Endothelial cell of umbilical vein (primary cell): ENCODE measurements around the gene ASB8. TPM values are rescaled to one million over a fixed set of nuclear protein-coding genes. Genes with fewer than 3 reads are reported as not detected.

Experiments used
- BruUV-seq: library from RNA; stranded (reverse); fragments of 400-500 nt; replicated peaks from 2 replicates; lab custom pipeline; 2021; lab: Mats Ljungman, UMichigan
- CTCF ChIA-PET: fragments of 300-600, 350-600 bp; sonication (Branson Sonifier 250); formaldehyde crosslinking; loops from one replicate; lab custom pipeline; 2021; ENCODE audit warnings: antibody characterized with exemption, inconsistent platforms; lab: Charles Lee
- POLR2A ChIA-PET: fragments of 300-600, 350-600 bp; sonication (Branson Sonifier 250); formaldehyde crosslinking; loops from one replicate; lab custom pipeline; 2021; ENCODE audit warnings: antibody characterized with exemption, inconsistent platforms; lab: Charles Lee
- DNase-seq: peaks from one replicate; pipeline ENCODE4 v3.0.0-alpha.2; 2011; ENCODE audit warnings: low read depth, low spot score
- FAIRE-seq: peaks from 2 replicates; lab custom pipeline; 2011; peaks lifted over from hg19 to GRCh38; lab: Jason Lieb, UNC
- H2AFZ ChIP-seq: 2 replicates; pipeline ENCODE4 v1.6.0; 2012; ENCODE audit warnings: low read depth, low read length, control low read depth, inconsistent platforms
- H3K27ac ChIP-seq: 2 replicates; pipeline ENCODE4 v1.5.1; 2011; ENCODE audit warnings: low read depth, mild to moderate bottlenecking, control low read depth, low read length, moderate library complexity; ENCODE audit not compliant: insufficient read depth
- H3K27me3 ChIP-seq, 2 experiments: 2 replicates each; pipeline versions ENCODE4 v1.6.0 to v1.6.1; 2011; ENCODE audit warnings: low read length in 2 of 2, mixed read lengths in 1 of 2; ENCODE audit not compliant: control insufficient read depth in 2 of 2, insufficient read depth in 2 of 2
- H3K36me3 ChIP-seq, 2 experiments: 2 replicates in 1 of 2; 3 replicates in 1 of 2; pipeline ENCODE4 v1.5.1; 2011; ENCODE audit warnings: low read length in 2 of 2, mild to moderate bottlenecking in 1 of 2, moderate library complexity in 1 of 2; ENCODE audit not compliant: control insufficient read depth in 2 of 2, insufficient read depth in 2 of 2; ENCODE audit errors: extremely low read depth in 1 of 2
- H3K4me1 ChIP-seq: 3 replicates; pipeline ENCODE4 v1.5.1; 2011; ENCODE audit warnings: mild to moderate bottlenecking, low read length; ENCODE audit not compliant: control insufficient read depth, insufficient read depth; ENCODE audit errors: extremely low read depth
- H3K4me2 ChIP-seq: 2 replicates; pipeline ENCODE4 v1.6.1; 2011; ENCODE audit warnings: low read length, control low read depth, mixed read lengths; ENCODE audit not compliant: insufficient read depth
- H3K4me3 ChIP-seq, 3 experiments: fragments of 200-600 bp in 1 of 3; sonication (generic), shearing (Covaris generic) in 1 of 3; replicated peaks in 1 of 3; 2 replicates each; pipeline ENCODE4 v1.5.1; 2011 to 2016; ENCODE audit warnings: control low read depth in 3 of 3, low read length in 3 of 3, mild to moderate bottlenecking in 2 of 3, inconsistent platforms in 1 of 3, low read depth in 1 of 3, moderate library complexity in 1 of 3; ENCODE audit not compliant: insufficient read depth in 1 of 3
- H3K79me2 ChIP-seq: 2 replicates; pipeline ENCODE4 v1.6.0; 2012; ENCODE audit warnings: low read length, inconsistent platforms; ENCODE audit not compliant: control insufficient read depth, insufficient read depth
- H3K9ac ChIP-seq: replicated peaks from 2 replicates; pipeline ENCODE3; 2011; ENCODE audit warnings: low read length, control low read depth; ENCODE audit not compliant: insufficient read depth; ENCODE audit errors: extremely low read depth
- H3K9me1 ChIP-seq: replicated peaks from 3 replicates; pipeline ENCODE4 v1.6.0; 2011; ENCODE audit warnings: mild to moderate bottlenecking, low read length; ENCODE audit not compliant: control insufficient read depth, insufficient read depth; ENCODE audit errors: extremely low read depth
- H3K9me3 ChIP-seq: replicated peaks from 2 replicates; pipeline ENCODE4 v1.5.1; 2012; ENCODE audit warnings: low read length, inconsistent platforms; ENCODE audit not compliant: control insufficient read depth, insufficient read depth
- H4K20me1 ChIP-seq: replicated peaks from 2 replicates; pipeline ENCODE3; 2011; ENCODE audit warnings: mild to moderate bottlenecking, low read length; ENCODE audit not compliant: control insufficient read depth, insufficient read depth; ENCODE audit errors: extremely low read depth
- EZH2 ChIP-seq: IDR thresholded peaks from 2 replicates; pipeline ENCODE4 v1.6.1; 2012; ENCODE audit warnings: borderline replicate concordance, low read depth, mild to moderate bottlenecking, moderate library complexity, low read length, inconsistent platforms; ENCODE audit not compliant: severe bottlenecking
- FOS ChIP-seq: IDR thresholded peaks from 2 replicates; pipeline ENCODE4 v1.6.1; 2011; ENCODE audit warnings: mild to moderate bottlenecking, low read length, moderate library complexity, borderline replicate concordance; ENCODE audit not compliant: insufficient read depth
- GATA2 ChIP-seq: IDR thresholded peaks from 2 replicates; pipeline ENCODE4 v1.7.0; 2011; ENCODE audit warnings: low read depth, mild to moderate bottlenecking, moderate library complexity, mixed read lengths, low read length; ENCODE audit not compliant: insufficient read length, insufficient read depth
- JUN ChIP-seq: IDR thresholded peaks from 2 replicates; pipeline ENCODE4 v1.6.1; 2011; ENCODE audit warnings: borderline replicate concordance, low read depth; ENCODE audit not compliant: insufficient read length, insufficient read depth
- MYC ChIP-seq: IDR thresholded peaks from one replicate; pipeline ENCODE4 v1.6.1; 2011; ENCODE audit warnings: mild to moderate bottlenecking, low read depth, low read length
- POLR2A ChIP-seq: IDR thresholded peaks from 2 replicates; pipeline ENCODE4 v1.6.1; 2012; ENCODE audit warnings: low read depth, mild to moderate bottlenecking, control low read depth, low read length
- POLR2AphosphoS5 ChIP-seq: IDR thresholded peaks from 2 replicates; pipeline ENCODE4 v1.6.1; 2012; ENCODE audit warnings: low read depth, mild to moderate bottlenecking, control low read depth, low read length, moderate library complexity; ENCODE audit not compliant: insufficient read depth
- dilution Hi-C: fragments of 300-500 bp; cut with MboI; formaldehyde crosslinking; loops from one replicate; pipeline ENCODE4 v1.15.0; 2019; ENCODE audit warnings: low sequenced_read_pairs; ENCODE audit not compliant: extremely low pct_ligation_motif_present
- intact Hi-C: fragments of 100-400 bp; cut with micrococcal nuclease; formaldehyde crosslinking; loops from one replicate; pipeline ENCODE4 v1.10.0; 2022
- polyA plus RNA-seq, 4 experiments: library from polyadenylated mRNA; depleted of rRNA in 3 of 4; stranded (reverse) in 3 of 4; unstranded in 1 of 4; fragments of >200 nt; gene quantifications; 2 replicates each; pipeline versions ENCODE4 v1.2.1 to v1.2.3, GENCODE V29; 2011 to 2012; ENCODE audit warnings: missing spikeins in 1 of 4
- total RNA-seq: library from RNA; stranded (reverse); gene quantifications from 2 replicates; pipeline ENCODE4 v1.2.3, GENCODE V29; 2021
- TF ChIP-seq, protein P1 (sequence below): IDR thresholded peaks from 2 replicates; pipeline ENCODE4 v1.6.1; 2011; ENCODE audit not compliant: insufficient read depth, insufficient read length
- TF ChIP-seq, protein P2 (sequence below), 2 donors: IDR thresholded peaks; 1 replicate in 1 of 2; 2 replicates in 1 of 2; pipeline ENCODE4 v1.5.1; 2011; ENCODE audit warnings: low read length in 2 of 2, mild to moderate bottlenecking in 2 of 2, moderate library complexity in 2 of 2, control low read depth in 1 of 2, inconsistent platforms in 1 of 2, low read depth in 1 of 2; ENCODE audit not compliant: insufficient read depth in 1 of 2; ENCODE audit errors: extremely low read depth in 1 of 2

The ASB8 gene
- total and polyA plus RNA-seq, 2 donors (not counting 3 experiments of a cell fraction or from before 2014, with no cell fraction given) = 14.9 to 29.7 TPM

DNA sequence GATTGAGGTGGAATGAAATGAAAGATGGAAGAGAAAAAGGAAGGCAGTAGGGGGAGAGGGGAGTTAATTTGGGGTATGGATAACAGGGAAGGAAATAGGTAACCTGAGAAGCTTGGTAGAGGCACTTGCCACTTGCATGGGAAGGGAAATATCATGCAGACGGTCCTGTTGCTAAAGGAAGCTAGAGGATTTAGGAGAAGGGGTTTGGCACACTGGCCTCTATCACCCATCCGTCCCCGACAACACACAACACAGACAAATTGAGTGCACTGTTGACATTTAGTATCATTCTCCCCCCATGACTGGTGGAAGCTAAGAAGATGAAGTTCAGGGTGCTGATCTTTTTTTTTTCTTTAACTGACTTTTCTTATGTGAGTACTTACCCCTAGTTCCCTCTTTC, 43.8 kb upstream of the ASB8 start:
- no peaks in the 10 kb centered on the region for H3K27me3 ChIP-seq
- H3K4me1 ChIP-seq = peaks cover 8% of the 10 kb centered on the region
- no peak for TF ChIP-seq POLR2A
- TF ChIP-seq, protein P1, sequence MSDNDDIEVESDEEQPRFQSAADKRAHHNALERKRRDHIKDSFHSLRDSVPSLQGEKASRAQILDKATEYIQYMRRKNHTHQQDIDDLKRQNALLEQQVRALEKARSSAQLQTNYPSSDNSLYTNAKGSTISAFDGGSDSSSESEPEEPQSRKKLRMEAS = no peak
- no peak for TF ChIP-seq GATA2
- TF ChIP-seq MYC = no peak
- no peak for TF ChIP-seq JUN
- no peak for TF ChIP-seq POLR2AphosphoS5
- TF ChIP-seq EZH2 = no peak
- no peak for TF ChIP-seq FOS
- TF ChIP-seq, protein P2, sequence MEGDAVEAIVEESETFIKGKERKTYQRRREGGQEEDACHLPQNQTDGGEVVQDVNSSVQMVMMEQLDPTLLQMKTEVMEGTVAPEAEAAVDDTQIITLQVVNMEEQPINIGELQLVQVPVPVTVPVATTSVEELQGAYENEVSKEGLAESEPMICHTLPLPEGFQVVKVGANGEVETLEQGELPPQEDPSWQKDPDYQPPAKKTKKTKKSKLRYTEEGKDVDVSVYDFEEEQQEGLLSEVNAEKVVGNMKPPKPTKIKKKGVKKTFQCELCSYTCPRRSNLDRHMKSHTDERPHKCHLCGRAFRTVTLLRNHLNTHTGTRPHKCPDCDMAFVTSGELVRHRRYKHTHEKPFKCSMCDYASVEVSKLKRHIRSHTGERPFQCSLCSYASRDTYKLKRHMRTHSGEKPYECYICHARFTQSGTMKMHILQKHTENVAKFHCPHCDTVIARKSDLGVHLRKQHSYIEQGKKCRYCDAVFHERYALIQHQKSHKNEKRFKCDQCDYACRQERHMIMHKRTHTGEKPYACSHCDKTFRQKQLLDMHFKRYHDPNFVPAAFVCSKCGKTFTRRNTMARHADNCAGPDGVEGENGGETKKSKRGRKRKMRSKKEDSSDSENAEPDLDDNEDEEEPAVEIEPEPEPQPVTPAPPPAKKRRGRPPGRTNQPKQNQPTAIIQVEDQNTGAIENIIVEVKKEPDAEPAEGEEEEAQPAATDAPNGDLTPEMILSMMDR (IDR thresholded peaks at IDR 0.05; ENCODE audit: extremely low read depth in 1 of 2, insufficient read depth in 1 of 2, low read depth in 1 of 2, low read length in 2 of 2) = no peak
- ChIA-PET POLR2A (no interaction called here), CTCF (interaction anchor here (1.2 kb wide), 1 partner anchor 12 kb away, joined by 4 read pairs; no protein-coding TSS in a partner anchor)
- H3K36me3 ChIP-seq = no peaks in the 10 kb centered on the region
- no TSS peak for BruUV-seq
- H3K4me2 ChIP-seq = no peak overlapping the region
- H4K20me1 ChIP-seq = no peaks in the 10 kb centered on the region
- no peak overlapping the region for H3K27ac ChIP-seq
- H3K9ac ChIP-seq = no peak overlapping the region
- dilution Hi-C loops (no loop called here), intact Hi-C loops (no loop called here)
- DNase-seq = no peak
- H2AFZ ChIP-seq = no peak overlapping the region
- H3K79me2 ChIP-seq = no peaks in the 10 kb centered on the region
- H3K4me3 ChIP-seq = no peak overlapping the region
- FAIRE-seq = no peak
- no peaks in the 10 kb centered on the region for H3K9me3 ChIP-seq
- H3K9me1 ChIP-seq = no peaks in the 10 kb centered on the region
